Smooth muscle cell of the brain vasculature (primary cell): ENCODE measurements around the gene ATP1A1.

Experiments
- DNase-seq: peaks from one replicate; pipeline ENCODE4 v3.0.0-alpha.2; 2012; ENCODE audit warnings: low read depth, low spot score

Gene ATP1A1

DNA sequence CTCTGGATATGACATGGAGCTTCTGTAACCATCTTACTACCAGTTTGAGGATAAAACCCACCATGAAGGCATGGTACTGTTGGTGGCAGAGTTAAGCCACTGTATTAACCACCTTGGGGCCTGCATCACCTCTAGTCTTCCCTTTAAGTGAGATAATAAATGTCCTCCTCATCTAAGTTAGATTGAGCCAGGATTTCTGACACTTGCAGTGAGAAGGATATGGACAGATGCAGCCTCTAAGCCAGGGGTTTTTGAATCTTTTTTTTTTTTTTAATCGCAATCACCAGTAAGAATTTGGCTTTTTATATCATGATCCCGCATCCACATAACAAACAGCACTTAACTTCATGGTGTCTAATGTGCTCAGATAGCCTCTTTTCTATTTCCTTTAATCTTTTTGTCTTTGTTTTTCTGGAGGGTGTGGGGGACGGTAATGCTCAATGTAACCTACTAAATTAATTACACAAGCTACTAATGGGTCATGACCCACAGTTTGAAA, 42.2 kb downstream of the ATP1A1 start:
- no peak for DNase-seq

DNA sequence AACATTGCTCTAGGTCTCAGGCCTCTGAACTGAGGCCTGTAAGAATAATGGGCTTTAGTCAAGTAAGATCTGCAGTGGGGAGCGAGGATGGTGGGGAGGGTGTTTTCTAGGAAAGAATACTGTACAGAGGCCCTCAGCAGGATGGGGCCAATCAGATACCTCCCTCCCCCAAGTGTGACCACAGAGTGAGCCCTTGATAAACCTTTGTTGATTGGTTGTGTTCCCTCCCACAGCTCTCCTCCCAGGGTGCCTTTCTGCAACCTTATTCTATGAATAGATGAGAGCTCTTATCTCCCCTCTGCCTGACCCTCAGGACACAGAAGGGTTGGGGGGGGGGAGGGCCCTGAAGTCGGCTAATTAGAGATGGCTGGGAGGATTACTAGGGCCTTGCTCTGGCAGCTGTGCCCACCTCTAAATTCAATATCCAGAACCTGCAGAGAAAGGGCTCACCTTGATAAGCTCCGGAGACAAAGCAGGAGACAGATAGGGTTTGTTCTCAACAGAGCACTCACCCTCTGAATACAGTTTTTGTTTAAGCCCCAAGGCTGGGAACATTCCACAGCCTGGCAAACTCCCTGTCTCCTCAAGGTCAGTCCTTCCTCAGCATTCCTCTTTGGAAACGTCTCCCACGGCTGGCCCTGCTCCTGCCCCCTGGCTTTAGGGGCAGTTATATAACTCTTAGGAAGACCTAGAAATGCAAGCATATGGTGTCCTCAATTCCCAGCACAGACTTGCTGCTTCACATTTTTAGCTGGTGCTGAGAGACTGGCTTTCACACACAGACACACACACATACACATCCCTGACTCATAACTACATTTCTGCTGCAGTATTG, 42.9 kb downstream of the ATP1A1 start:
- DNase-seq, result no peak

DNA sequence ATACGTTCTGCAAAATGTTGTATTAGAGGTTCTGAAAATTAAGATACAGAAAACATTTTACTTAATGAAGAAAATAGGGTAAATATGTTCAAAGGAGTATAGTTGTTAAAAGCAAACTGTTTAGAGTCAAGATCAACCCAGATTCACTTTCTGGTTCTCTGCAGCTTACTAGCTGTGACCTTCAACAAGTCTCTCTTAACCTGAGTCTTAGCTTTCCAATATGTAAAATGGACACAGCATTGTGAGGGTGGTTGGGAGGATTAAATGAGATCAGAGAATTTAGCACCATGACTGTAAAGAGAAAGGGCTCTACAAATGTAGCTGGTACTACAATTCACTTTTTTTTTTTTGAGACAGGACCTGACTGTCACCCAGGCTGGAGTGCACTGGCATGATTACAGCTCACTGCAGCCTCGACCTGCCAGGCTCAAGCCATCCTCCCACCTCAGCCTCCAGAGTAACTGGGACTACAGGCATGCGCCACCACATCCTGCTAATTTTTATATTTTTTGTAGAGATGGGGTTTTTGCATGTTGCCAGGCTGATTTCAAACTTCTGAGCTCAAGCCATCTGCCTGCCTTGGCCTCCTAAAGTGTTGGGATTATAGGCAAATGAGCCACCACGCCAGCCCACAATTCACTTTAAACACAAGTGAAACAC, 43.9 kb downstream of the ATP1A1 start:
- no peak for DNase-seq

DNA sequence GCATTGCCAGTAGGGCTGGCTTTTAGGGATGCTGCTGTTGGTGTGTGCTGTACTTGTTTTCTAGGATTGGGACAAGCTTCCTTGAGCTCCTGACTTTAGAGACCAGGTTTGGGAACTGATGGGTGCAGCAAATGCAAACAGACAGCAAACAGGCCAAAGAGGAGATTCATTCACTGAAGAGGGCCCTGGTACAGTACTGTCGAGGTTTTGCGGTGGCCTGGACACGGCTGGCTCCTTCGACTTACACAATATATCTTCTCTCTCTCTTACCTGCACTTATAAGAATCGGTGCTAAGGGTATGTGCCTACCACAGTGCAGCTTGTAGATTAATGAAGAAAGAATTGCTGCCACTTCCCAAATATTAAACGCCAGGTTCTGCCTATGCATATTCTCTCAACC, 44.6 kb downstream of the ATP1A1 start:
- DNase-seq, result no peak

DNA sequence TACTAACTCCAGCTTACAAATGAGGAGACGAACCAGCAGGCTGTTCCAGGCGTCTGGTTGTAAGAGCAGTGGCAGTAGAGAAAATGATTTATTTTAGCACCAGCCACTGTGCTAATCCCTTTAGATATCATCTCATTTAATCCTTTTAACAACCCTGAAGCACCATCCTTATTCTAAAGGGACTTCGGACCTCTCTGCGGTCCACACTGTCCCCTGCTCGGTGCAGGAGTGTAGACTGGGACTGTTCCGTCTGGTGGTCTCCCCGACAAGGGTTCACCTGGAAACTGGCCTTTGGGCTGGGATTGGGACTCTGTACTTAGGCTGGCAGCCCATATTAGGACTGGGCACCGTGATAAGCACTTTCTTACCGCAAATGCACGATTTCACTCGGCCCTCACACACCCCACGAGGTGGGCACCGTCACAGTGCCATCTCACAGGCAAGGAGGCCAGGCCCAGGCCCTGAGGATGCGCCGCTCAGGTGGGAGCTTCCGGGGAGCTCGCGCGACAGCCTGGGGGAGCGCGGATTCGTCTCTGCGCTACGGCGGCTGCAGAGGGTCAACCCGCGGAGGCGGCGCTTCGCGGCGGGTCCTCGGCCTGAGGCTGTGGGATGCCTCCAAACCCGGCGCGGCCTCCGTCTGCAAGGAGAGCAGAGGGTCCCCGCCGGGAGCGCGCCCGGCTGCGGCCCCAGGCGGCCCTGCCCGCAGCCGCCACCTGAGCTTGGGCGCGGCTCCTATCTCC, 45.2 kb downstream of the ATP1A1 start:
- peak; percentile 35 for DNase-seq

DNA sequence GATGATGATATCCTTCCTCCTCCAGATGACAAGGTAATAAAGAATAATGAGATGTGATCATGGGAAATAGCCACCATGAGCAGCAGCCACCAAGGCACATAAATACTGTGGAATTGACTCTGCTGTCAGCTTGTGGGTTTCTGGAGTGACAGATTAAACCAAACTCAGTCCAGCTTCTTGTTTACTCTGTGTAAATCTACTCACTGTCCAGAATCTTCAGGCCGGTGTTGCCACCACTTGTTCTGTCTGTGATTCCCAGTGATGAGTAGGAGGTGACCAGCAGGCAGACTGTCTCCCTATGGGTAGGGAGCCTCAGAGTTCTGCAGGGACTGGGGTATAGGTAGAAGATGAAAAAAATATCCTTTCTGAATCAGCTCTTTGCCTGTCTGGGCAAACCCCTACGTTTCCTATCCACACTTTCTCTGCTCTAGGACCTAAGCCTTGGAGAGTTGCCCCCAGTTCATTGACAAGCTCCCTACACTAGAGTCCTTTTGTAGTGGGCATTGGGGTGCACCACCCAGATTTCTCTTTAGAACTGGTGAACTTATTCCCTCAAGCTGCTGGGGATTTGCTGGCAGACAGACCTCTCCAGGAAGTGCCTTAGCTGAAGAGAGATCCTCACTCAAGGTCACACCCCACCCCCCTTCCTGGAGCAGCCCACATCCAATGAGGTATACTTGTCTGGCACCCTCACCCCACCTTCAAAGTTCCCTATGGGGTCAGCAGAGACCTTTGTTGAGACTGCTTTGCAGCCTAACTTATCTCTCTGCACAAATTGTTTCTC, 47.6 kb downstream of the ATP1A1 start:
- DNase-seq, result no peak

DNA sequence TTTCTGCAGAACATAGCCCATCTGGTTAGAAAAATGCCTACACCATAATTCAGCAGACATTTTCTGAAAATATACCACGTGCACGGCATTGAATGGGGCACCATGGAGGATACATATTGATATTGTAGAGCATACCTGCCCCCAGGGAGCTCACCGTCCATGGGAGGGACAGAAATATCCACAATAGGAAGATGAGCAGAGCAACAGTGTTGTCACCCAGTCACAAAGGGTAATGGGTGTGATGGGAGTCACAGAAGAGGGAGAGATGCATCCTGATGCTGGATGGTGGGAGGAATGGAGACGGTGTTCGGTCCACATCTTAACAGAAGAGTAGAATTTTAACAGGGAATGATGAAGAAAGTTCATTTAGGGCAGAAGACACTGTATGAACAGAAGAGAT, 51.4 kb downstream of the ATP1A1 start:
- no peak for DNase-seq

DNA sequence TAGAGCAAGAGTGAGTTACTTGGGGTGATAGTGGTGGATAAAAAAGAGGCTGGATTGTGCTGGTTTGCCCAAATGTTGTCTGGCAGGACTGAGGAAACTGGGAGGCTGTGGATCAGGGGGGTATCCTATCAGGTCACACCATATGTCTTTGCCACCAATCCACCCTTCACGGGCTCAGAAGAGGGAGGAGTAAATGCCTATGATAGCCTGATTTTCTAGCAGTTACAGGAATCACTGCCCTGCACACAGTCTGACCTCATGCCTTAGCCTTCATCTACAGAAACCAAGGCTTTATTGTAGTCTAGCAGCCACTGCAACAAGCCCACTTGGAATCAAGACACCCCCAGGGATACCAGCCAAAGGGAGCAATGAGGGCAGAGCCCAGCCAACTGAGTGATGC, 51.8 kb downstream of the ATP1A1 start:
- DNase-seq, result no peak

DNA sequence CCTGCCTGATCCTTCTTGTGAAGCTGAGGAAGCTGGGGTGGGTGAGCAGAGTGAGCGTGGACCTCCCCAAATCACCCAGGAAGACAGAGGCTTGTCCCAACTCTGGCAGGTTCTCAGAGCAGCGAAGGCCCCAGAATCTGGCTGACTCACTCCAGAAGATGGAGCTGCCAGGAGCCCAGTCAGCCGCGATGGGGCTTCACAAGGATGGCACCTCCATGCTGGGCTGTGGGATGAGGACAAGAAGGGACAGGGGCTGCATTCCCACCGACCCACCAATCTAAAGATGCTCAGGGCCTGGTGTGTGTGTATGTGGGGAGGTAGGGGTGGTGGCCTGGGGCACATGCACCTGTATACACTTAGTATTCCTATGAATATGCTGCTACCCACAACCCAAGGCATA, 52.9 kb downstream of the ATP1A1 start:
- DNase-seq, result no peak

DNA sequence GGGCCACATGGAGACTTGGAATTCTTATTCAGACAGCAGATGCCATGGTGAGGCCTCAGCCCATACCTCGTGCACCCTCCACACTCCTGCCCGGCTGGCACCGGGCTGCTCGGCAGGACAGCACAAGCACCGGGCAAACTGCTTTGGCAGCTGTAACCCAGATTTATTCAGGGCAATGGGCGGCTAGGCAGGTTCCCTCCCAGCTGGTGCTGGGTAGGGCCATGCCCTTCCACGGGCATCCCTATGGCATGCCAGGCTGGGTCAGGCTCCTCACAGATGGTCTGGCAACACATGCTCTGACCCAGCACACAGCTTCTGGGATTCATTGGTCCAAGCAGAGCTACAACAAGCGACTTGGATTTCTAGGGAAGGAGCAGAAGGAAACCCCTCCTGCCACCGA, 53.4 kb downstream of the ATP1A1 start:
- DNase-seq, result no peak

DNA sequence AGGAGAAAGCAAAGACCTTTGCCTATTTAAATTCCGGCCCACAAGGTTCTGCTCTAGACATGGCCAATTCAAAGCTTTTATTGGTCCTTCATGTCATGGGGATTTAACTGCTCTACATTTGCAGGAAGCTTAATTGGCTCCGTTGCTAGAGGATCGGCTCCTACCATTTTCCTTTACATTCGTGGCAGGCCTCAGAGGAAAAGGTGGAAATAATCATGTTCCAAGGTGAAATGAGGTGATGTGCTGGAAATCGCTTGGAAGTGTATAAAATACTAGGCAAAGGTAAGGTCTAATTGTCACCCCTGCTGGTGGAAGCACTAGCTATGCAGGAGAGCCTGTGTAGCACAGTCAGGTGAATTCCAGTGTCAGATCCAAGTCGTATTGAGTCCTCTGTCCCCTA, 55.5 kb downstream of the ATP1A1 start:
- no peak for DNase-seq

DNA sequence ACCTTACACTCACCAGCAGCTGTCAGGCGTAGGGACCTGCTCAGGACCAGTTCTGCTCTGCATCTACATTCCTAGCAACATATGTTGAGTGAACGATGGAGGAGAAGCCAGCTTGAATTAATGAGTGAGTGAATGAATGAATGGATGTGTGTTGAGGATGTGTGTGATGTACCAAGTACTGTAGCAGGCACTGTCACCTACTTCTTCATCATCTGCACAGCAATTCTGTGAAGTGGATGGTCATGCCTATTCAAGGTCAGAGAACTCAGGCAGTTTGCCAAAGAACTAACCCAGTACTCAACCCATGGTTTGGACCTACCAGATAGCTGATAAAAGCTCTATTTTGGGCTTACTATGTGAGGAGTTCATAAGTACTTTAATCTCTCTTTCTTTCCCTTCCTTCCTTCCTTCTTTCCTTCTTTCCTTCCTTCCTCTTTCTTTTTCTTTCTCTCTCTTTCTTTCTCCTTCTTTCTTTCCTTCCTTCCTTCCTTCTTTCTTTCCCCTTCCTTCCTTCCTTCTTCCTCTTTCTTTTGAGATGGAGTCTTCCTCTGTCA, 56.9 kb downstream of the ATP1A1 start:
- DNase-seq, result no peak

DNA sequence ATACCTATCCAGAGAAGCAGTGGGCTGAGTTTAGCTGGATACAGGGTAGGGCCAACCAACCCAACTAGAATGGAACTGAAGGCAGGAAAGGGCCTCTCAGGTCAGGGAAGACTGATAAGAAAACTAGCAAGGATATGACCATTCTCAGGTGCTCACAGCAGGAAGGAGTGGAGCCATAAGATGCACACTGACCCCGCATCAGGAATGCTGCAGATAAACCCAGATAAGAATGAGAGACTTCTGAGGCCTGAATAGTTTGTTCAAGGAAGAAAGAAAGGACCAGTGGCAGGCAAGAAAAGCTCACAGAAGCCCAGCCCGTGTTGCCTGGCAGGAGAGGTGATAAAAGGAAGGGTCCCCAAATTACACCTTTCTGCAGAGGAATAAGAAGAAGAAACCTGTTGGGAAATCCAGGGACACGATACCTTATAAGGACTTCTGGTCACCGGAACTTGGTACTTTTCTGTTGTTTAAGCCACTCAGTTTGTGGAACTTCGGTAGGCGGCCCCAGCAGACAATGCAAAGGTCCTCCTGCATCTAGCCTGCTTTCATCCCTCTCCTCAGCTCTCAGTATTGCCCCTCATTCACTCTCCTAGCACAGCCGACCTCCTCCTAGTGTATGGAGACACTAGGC, 58.9 kb downstream of the ATP1A1 start:
- DNase-seq, result no peak

DNA sequence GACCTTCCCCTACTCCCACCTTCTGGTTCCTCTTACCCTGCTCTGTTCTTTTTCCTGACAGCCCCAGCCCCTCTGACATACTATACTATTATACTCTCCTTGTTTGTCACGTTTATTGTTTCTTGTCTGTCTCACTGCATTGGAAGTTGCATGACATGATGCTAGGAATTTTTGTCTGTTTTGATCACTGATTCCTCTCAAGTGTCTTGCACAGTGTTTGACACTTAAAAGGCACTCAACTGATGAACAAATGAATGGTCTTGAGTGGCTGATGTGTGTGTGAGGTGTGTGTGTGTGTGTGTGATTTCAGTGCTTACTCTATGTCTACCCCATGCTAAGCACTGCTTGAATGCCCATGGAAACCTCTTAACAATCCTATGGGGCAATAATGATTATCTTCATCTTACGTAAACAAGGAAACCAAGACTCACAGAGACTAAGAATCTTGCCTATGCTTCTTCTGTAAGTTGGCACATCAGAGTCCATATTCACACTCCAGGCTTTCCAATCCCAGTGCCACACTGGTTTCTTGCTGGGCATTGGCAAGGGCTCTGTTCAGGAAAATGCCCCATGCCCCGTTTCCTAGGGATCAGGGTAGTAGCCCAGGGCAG, 59.7 kb downstream of the ATP1A1 start:
- DNase-seq, result no peak

DNA sequence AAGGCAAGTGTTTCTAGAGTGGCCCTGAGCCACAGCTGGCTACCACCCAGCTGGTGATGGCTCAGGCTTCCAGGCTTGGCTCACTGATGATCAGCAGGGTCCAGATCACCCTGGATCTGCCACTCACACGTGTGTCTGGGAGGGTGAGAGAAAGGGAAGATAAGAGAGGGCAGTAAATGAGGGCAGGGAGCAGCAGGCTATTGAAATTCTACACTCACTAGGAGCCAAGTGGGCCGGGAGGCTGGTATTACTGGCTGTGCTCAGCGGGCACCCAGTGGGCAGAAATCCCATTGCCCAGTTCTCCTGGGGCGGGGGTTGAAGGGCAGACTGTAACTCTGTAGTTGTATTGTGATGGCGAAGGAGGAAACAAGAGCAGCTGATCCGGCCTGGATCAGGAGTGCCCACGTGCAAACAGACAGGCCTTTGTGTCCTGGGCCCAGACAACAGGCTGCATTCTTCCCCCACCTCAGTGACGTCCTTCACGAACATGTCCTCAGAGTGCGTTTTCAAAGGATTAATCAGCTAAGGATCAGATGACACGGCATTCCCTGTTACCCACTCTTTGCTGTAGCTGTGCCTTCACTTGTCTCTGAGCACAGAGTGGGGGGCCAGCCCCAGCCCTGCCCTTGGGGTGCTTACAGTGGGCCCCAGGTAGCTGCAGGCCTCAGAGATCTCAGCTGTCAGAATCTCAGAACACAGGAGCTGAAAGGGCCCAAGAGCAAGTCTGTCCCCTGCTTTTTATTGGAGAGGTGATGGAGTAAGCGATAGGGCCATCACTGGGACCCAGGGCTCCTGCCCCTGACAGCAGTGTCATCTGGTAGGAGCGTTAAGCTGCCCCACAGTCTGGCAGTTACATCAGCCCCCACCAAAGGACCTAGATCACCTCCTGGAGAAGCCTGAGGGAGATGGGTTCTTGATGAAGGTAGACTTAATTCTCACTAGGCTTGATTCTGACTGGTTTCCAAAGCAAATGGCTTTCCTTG, 60.5 kb downstream of the ATP1A1 start:
- no peak for DNase-seq

DNA sequence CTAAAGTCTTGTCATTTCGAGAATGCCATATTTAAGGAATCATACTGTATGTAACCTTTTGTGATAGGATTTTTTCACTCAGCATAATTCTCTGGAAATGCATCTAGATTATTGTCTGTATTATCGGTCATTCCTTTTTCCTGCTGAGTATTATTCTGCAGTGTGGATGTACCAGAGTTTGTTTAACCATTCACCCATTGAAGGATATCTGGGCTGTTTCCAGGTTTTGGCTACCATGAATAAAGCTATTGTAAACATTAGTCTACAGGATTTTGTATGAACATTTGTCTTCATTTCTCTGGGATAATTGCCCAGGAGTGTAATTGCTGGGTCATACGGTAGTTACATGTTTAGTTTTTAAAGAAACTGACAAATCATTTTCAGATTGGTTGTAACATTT, 61.8 kb downstream of the ATP1A1 start:
- no peak for DNase-seq

DNA sequence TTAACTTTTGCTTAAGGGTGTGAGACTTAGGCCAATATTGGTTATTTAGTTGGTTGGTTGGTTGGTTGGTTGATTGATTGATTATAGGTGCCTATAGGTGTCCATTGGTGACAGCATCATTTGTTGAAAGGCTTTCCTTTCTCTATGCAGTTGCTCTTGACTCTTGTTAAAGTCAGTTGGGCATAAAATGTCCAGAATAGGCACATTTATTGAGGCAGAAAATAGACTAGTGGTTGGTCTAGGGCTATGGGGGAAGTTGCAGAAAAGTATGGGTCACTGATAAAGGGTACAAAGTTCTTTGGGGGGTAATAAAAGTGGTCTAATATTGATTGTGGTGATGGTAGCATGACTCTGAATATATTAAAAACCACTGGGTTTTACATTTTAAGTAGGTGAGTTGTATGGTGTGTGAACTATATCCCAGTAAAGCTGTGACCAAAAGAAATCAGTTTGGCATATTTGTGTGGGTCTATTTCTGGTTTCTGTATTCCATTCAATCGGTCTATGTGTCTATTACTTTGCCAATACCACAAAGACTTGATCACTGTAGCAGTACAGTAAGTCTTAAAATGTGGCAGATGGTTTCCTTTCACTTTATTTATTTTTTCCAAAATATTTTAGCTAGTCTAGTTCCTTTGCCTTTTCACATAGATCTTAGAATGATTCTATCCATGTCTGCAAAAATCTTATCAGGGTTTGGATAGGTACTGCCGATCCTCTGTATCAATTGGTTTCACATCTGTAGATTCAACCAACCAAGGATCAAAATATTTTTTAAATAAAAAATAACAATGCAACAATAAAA, 63.0 kb downstream of the ATP1A1 start:
- no peak for DNase-seq

DNA sequence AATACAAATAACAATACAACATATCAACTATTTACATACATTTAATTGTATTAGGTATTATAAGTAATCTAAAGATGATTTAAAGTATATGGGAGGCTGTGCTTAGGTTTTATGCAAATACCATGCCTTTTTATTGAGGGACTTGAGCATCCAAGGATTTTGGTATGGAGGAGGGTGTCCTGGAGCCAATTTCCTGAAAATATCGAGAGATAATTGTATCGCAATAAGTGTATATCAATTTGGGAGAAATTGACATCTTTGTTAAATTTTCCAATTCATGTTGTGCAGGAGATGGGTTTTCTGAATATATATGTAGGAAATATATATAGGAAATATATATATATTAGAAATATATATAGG, 63.5 kb downstream of the ATP1A1 start:
- DNase-seq, result no peak

DNA sequence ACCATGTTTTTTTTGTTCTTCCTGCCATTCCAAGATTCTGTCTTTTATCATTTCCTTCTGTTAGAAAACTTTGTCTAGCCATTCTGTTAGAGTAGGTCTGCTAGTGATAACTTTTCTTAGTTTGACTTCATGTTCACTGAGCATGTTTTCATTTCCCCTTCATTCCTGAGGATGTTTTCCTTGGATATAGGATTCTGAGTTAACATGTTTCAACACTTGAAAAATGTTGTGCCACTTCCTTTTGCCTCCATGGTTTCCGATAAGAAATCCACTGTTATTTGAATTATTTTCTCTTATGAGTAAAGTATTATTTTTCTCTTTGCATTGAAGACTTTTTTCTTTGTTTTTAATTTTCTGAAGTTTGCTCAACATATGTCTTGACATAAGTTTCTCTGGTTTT, 66.7 kb downstream of the ATP1A1 start:
- no peak for DNase-seq
